GM18861 (cell line): Measurements from ENCODE around the gene ACSL6.
A peak's percentile ranks its signal among the peaks of the same experiment; 100 is the strongest.

Source experiments
- ATAC-seq: cut with Tn5 transposase; IDR thresholded peaks from one replicate; pipeline ENCODE4 v1.9.1; 2021; ENCODE audit not compliant: unreplicated experiment

Gene ACSL6

GRCh38 chr5:132017316-132017715 lies 5.9 kb upstream of the ACSL6 start:
- ATAC-seq, result no peak

DNA sequence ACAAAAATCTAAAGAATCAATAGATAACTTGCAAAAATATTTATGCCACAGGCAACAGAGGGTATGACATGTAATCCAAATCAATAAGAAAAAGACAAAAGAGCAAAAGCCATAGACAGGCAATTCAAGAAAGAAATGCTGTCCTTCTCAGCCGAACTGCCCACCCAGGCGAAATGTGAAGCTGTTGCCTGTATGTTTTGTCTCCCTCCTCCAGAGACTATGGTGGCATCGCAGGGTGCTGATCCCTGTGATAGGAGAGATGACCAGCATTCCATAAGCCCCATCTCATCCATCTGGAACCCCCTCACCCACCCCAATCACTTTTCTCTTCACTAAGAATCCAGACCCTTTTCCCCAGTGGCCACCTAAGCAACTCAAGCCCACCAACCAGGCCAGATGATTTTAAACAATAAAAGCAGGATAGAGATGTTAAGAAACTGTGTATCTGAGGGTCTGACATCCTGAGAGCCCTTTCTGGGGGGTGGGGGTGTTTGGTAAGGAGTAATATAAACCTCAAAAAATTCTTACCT lies 5.3 kb upstream of the ACSL6 start:
- ATAC-seq, result no peak

DNA sequence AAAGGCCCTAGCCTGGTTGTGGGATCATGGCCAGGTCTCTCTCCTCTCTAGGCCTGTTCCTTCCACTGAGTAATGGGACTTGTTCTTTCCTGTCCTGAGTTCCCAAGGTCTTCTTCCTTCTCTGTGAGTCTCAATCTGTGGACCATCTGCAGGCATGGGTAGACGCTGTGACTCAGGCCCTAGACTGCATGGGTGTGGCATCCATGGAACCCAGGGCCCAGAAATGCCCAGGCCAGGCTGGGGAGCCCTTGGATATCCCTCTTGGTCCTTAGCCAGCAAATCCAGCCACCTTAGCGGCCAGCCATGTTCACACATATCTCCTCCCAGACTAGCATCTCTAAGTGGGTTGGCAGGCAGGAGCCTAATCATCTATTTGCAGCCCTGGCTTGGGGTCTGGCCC lies 2.3 kb upstream of the ACSL6 start:
- no peak for ATAC-seq

DNA sequence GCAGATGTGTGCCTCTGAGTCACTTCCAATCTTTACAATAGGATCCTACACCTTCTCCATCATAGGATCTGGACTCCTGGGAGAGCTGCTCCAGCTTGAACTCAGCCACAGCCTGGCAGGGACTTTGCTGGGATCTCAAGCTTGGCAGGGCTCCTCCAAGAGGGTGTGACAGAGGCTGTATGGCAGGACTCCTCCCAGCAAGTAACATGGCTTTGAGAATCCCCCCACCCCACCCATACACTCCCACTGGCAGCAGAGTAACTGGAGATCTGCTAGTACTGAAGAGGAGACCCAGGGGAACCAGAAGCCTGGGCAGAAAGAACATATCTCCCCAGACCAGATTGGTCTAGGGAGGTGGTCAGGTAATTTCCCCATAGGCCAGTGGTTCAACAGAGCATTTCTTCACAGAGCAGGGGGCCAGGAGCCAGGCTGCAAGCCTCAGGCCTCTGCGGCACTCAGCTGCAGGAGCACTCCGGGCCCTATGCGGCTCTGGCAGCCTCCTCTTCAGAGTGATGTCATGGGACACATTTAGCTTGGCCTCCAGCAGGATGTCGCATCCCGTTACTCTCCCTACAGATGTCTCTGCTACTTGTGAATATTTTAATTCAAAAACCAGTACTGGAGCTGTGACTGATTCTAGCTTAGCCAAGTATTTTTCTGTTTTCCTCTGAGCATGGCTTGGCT lies 1.7 kb upstream of the ACSL6 start:
- no peak for ATAC-seq

DNA sequence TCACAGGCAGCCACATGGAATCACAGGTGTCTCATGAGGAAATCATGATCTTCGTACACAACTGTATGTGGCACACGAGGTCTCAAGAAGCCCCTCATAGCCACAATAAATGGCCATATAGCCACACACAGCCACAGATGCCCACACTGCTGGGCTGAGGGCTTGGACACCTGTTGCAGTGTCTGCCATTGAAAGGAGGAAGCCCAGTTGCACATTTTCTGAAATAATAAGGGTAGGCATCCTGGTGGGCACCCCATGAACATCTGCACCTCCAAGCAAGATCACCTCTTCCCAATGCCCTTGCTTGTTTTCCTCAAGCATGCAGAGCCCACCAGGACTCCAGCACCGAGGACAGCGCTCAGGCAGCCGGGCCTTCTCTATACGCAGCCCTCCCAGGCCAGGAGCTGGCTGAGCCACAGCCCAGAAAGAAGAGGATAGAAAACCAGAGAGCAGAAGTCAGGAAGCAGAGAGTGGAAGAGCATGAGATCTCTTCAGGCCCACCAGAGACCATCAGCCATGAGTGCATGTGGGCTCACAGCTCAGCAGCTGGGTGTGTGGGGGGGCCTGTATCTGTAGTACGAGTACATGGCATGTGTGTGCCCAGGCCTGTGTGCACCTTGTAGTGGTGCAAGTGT lies 1.0 kb upstream of the ACSL6 start:
- no peak for ATAC-seq

DNA sequence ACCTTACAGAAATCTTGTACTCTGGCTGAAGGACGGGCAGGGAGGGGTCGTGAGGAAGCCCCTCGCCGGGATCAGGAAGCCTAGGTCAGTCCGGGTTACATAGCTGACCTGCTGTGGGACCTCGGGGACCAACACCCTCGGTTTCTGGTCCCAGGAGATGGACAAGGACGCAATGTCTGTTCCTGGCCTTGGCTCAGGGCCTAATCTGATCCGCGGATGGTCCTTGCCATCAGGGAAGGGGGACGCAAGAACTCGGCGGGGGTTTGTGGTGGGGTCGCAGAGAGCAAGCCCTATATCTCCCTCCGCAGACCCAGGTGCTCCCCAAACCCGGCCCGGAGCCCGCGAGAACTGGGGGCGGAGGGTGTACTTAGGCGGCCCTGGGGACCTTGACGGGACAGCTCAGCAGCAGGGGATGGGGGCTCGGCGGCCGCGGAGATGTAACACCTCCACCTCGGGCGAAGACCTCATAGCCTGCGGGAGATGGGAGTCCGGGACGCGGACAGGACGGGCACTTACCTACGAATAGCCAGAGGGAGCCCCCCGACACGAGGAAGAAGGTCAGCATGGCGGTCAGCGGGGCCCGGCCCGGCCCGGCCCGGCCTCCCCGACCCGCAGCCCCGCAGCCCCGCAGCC lies 353 bp downstream of the ACSL6 start:
- ATAC-seq, result no peak

GRCh38 chr5:132010645-132010988 lies 841 bp downstream of the ACSL6 start:
- no peak for ATAC-seq

DNA sequence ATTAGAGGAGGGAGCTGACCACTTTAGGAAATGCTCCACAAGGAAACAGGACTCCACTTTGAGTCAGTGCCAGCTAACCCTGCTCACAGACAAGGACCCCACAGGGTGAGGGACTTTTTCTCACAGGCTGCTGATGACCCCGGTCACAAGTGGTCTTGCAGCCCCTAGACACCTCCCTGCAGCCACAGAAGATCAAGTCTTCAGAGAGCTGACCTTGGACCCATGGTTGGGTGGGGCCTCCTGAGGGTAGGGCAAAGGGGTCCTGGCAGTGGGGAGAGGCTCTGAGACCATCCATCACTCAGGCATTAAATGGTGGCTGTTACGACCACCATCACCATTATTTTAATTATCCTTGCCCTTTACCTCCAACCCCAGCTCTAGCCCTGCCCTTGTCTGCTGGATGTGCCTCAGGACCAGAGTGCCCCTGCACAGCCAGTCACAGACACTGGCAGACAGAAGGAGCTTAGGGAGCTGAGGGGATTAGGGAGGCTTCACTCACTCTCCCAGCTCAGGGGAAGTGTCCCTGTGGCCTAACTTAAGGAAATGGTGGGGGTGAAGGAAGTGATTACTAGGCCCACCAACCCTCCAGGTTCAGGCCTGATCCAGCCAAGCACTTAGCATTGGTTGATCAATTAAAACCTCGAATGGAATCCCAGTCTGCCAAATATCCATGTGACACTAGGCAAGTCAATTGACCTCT lies 1.6 kb downstream of the ACSL6 start:
- ATAC-seq, result no peak

DNA sequence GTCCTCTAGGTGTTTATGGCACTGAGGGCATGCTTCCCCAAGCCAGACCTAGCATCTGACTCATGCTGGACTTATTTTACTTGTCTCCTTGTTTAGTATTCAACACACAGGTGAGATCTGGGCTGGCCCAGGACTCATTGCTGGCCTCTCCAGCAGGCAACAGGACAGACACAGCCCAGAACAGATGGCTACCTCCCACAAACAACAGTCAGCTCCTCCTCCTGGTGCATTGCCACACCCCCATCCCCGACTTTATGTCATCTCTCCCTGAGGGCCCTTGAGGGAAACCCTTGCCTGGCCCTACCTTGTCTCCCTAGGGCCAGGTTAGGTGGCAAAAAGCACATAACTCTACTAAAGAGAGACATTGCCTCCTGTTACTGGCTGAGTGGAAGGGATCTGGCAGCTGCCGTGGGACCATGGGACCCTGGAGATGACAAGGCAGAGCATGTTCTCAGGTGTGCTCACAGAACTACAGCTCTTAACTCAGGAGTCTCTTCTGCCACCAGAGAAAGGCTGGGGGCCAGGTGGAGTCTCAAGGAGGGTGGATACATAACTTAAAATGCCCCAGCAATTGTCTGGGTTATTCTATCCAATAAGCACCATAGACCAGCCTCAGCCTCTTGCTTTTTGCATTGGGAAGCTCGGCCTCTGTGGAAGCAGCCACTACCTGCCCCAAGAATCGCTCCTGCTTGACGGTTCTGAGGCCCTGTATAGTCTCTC lies 2.3 kb downstream of the ACSL6 start:
- ATAC-seq, result no peak

- no peak for ATAC-seq
Observed at GRCh38 chr5:132008163-132008473, 3.3 kb downstream of the ACSL6 start.

DNA sequence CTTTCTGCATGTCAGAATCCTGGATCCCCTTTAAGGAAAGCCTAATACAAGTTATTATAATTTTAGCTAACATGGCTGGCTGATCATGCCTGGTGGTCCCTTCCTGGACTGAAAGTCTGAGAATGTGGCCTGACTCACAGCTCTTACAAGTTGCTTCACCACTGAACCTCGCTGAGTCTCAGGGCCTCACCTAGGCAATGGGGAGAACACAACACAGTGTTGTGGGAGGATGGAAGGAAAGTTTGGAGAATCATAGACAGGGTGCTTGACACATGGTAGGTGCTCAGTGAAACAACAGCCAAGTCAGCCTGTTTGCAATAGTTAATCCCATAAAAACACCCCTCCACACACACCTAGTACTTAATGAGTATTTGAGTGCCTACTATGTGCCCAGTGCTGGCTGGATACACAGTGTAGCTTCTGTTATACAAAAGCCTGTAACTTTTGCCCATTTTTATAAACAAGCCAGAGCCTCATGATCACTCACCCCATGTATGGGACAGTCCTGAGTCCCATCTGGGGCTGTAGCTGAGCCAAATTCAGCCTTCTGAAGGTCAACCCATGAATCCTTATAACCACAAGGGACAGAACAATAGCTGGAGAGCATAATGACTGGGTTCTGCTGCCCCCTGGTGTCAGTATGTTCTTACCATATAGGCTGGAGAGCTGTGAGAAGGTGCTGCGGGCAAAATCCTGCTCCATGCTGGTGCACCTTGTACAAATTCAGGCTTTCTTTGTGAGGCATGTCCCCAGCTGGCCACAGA lies 3.9 kb downstream of the ACSL6 start:
- peak; percentile 69 for ATAC-seq

DNA sequence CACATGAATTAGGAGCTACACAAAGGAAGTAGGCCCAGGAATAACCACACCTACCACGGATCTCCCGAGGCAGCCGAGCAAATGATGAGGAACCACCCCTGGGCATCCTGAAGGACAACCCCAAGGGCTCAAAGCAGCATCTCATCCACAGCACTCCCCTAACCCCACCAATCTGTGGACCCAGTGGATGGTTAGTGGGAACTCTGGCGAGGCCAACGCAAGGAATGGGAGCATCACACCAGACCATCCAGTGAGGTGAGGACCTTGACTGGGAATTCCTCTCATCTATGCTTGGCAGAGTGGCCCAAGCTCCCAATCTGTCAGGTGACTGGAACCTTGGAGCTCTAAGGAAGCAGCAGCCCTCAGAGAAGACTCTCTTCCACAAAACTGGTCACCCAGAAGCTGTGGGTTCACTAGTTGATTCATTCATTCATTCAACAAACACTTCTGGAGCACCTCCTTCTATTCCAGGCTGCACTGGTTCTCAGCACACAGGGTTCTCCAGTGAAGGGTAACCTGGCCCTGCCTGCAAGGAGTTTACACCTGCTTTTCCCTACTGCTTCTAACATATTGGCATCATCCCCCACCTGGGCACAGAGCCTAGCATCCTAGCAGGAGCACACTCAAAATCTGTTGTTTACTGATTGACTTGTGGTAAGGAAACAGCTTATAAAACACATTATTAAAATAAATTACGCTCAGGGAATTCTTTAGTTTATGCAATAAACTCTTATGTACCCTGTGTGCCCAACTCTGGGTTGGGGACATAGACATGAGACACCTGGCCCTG lies 4.9 kb downstream of the ACSL6 start:
- ATAC-seq, result no peak

DNA sequence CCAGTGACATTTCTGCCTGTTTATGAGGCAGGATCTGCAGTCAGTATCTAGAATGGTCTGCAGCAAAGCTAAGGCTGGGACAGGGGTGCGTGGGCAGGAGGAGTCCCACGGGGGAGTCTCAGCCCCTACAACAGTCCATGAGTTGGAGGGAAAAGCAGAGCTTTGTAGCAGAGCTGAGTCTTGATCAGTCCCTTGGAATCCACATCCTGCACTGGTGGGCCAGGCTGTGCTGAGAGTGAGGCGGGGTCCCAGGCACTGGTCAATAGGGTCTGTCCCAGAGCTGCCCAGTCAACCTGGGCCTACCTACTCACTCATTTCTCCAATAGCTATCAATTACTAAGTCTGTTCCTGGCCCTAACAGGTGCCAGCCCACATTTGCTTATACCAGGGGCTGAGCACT lies 5.9 kb downstream of the ACSL6 start:
- ATAC-seq, result no peak

- no peak for ATAC-seq
Observed at GRCh38 chr5:132003982-132004381, 7.5 kb downstream of the ACSL6 start.

GRCh38 chr5:132003170-132003744 lies 8.2 kb downstream of the ACSL6 start:
- no peak for ATAC-seq

DNA sequence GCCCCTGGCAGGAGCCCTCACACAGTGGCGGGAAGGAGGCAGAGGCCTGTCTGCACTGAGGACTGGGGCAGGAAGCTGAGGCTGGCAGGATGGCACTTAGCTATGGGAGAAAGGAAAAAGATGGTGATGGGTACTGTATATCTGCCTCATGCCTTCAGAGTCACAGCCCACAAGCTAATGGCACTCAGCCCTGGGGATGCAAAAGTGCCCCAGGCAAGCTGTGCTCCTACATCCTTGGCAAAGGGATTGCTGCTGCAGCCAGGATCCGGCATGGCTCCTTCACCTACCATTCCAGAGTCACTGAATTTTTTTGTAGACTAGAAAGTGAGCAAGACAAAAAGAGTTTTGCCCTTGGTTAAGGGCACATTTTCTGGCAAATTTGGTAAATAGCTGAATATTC lies 8.7 kb downstream of the ACSL6 start:
- ATAC-seq, result no peak

DNA sequence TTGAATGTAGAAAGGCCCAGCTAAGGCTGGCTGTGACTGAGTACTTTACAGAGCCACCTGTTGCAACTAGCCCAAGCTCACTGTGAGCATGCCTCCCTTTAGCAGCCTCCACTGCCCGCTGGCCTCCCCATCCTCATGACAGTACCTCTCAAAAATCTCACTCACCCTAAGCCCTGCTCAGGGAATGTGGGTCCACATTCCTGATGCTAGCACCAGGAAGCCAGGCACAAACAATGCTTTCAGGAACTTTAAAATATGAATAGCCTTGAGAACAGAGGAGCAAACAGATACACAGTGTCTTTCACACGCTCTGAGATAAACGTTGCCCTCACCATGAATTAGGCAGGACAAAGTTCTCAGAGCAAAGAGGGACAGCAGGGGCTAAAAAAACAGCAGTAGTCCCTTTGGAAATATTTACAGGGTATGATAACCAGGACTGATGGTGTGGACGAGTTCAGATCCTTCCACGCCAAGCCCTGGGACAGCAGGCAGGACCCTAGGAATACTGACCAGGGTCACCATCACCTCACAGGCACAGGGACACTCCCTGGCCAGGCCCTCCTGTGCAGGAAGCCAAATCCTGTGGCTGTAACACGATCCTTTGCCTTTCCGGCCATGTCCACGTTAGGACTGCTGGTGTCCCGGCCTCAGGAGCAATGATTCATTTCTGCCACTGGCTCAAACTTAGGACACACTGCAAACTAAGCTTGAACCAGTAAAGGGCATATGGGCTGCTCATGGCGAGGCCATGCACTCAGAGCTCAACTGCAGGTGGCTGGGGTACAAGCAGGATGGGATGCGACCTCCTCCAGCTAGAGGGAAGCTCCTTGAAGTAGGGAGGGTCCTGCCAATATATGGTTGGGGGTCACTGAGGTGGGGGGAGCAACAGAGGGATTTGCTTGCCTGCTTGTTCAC lies 9.6 kb downstream of the ACSL6 start:
- no peak for ATAC-seq

DNA sequence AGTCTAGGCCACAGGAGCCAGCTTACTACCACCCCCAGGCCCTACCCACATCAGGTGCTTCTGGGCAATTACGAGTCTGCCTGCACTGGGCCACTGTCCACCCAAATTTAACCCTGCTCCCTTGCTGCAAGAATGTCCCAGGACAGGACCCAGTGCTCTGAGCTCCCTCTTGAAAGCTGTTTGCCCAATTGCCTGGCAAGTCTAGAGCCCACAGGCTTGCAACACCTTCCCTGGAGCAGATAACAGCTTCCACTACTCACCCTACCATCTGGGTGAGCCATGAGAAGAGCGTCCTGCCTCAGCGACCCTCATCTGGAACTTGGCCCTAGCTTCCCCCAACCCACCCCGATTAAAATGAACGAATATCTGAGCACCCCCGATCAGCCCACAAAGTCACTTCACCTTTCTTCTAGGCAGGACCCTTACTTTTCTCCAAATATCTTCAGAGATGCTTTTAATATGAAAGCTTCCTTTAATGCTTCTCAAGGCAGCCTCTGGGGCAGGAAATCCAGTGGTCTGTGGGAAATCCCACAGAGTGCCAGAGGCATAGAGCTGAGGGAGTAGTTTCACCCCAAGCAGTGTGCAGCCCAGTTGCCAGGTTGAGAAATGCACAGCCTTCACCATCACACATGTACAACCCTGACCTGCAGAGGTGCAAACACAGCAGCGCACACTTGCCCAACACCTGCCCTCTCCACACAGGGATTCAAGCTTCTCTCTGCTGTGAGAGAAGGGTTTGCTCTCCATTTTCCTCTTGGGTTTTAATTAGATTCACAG lies 10.6 kb downstream of the ACSL6 start:
- ATAC-seq, result no peak
